Cardiac septum (tissue), 1 donor: ENCODE data around the gene AMIGO3. TPM values are rescaled to one million over a fixed set of nuclear protein-coding genes. Genes with fewer than 3 reads are reported as not detected.

Source experiments
- DNase-seq: peaks from one replicate; pipeline ENCODE4 v3.0.0-alpha.2; 2020; ENCODE audit warnings: low spot score
- intact Hi-C: fragments of 100-400 bp; cut with DNase I; formaldehyde crosslinking; loops from one replicate; pipeline ENCODE4 v1.14.0; 2022
- total RNA-seq: library from RNA; stranded (reverse); fragmentation: NEBNext Ultra II Directional; extraction: Animal tissue kit (Norgen Biotek cat#: 25700); gene quantifications from one replicate; pipeline ENCODE4 v1.2.1, GENCODE V29; 2021
- donor health status: DM: no; HTN: no; CAD: no.

Gene AMIGO3
- total RNA-seq, 1 donor from 2014 or later: 0.35 TPM

DNA sequence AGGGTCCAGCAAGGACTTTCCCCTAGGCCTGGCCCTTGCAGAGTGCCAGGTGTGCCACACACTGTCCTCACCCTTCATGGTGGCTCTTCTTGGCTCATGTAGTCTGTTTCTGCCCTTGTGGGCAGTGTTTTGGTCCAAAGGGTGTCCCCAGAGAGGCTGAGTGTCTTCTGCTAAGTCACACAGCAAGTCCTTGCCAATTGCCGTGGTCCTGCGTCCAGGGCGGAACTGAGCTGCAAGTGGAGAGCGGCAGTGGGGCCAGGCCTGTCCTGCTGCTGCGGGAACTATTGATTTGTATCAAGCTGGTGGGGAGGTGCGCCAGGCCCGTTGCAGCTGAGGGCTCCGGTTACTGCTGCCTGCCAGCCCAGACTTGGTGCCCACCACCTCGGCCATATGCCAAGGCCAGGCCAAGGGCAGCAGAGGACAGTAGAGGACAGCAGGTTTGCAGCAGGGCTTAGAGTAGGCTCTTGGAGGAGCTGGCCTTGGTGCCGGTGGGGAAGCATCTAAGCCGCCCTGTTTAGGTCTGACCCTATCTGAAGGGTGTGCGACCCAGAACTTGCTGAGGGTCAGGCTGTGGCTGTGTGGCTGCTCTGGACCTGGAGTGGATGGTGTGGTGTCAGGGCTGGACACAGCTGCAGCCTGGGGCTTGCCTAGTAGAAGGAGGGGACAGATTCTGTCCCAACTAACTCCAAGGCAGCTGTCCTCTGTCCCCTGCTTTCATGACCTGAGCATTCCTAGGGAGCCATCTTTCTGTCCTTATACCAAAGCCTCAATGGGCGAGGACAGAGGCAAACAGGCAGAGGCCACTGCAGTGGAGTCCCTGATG is 4.5 kb downstream of the AMIGO3 start:
- intact Hi-C loops: no loop called here
- no peak for DNase-seq

GRCh38 chr3:49713336-49714105 is 6.0 kb downstream of the AMIGO3 start:
- DNase-seq: no peak
- intact Hi-C loops: no loop called here

DNA sequence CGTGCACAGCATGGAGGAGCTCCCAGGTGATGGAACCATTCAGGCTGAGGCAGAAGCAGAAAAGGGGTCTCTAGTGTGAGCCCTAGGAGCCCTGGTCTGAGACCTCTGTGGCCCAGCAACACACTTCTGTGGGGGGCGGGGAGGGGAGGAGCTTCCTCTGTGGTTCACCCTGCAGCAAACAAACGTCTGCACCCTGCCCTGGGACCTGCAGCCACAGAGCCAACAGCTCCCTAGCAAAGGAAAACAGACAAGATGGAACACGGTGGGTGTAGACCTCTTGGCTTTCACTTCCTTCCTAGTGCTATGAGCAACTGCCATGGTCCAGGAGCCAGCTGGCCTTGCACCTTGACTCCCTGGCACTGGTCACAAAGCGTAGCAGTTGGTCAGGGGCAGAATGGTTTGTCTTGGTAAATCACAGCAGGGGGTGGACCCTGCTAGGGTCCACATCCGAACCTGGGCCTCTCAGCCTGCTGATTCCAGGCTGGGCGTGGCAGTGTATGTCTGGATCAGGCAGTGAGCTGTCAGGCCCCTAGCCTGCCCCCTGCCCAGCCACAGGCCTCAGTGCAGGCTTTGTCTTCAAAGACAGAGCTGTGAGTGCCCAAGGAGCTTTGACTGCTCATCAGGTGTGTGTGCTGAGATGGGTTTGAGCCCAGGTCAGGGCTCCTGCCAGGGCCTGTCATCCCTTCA is 6.7 kb downstream of the AMIGO3 start:
- DNase-seq: no peak
- intact Hi-C loops: no loop called here

- no peak for DNase-seq
Observed at GRCh38 chr3:49712166-49712565, 7.3 kb downstream of the AMIGO3 start.

DNA sequence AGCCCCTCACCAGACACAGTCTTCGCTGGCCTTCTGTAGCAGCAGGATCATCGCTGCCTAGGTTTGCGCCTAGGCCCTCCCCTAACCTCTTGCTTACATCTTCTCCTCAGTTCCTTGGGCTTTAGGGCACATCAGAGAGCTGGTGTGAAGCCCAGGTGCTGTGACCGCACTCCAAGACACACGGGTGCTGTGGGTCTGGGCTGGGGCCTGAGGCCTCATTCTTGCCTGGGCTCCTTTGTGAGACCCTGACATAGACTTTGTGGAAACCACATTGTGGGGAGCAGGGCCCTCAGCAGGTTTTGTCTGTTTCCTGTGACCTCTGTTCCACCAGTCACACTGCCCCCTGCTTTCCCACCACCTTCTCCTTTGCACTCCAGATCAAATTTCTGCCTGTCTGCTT is 8.0 kb downstream of the AMIGO3 start:
- DNase-seq: no peak
- intact Hi-C loops: no loop called here

More at GRCh38 chr3:49712166-49712565, 7.3 kb downstream of the AMIGO3 start:
- intact Hi-C loops: no loop called here

- intact Hi-C loops: no loop called here
- DNase-seq: no peak
Observed at GRCh38 chr3:49709852-49710251, 9.6 kb downstream of the AMIGO3 start.

GRCh38 chr3:49707113-49707480 is 12.4 kb downstream of the AMIGO3 start:
- intact Hi-C loops: no loop called here
- DNase-seq: no peak

DNA sequence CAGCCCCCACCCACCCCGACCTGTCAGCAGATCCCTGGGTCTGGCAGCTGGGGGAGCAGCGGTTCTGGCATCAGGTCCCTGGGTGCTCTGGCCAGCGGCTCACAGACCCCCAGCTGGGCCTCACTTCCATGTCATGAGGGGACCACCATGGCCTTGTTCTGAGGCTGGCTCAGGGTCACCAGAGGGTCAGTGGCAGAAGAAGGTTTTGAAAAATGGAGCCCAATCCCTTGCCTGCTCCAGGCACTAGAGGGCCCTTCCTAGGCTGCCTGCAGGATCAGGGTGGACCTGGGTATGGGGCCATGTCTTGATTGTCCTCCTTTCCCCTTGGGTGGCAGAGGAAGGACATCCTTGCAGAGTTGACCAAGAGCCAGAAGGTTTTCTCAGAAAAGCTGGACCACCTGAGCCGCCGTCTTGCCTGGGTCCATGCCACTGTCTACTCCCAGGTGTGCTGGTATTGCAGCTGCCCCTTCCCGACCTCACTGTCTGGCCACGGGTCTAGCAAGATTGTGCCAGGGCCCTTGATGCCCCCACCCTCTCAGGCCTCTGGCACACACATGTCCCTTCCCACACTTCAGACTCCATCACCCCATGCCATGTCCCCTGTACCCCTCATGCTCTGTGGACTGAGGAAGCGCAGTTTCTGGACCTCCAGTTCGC is 12.9 kb downstream of the AMIGO3 start:
- intact Hi-C loops: no loop called here
- DNase-seq: no peak

DNA sequence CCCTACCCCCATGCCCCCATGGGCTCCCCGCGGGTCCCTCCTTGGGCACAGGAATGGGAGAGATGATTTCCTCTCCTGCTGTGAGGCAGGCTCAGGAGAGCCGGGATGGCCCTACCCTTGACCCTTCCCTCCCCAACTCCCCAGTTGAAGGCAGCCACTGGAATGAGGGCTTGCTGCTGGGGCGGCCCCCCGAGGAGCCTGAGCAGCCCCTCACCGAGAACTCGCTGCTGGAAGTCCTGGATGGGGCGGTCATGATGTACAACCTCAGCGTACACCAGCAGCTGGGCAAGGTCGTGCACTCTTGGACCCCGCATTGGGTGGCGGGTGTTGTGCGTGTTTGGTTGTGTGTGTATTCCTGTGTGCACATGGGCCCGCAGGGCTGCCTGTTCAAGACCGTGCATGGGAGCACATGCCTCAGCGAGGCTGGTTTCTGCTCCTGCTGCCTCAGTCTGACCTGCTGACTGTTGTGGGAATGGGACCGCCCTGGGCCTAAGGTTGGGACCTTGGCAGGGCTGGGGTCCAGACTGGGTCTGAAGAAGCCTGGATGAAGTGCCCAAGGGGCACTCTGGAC is 14.0 kb downstream of the AMIGO3 start:
- DNase-seq: no peak
- intact Hi-C loops: no loop called here

GRCh38 chr3:49704629-49705028 is 14.9 kb downstream of the AMIGO3 start:
- no peak for DNase-seq
- intact Hi-C loops: loop anchor here (5.0 kb wide), 1 partner anchor 133 kb away; no protein-coding TSS in a partner anchor

- no peak for DNase-seq
- intact Hi-C loops: loop anchor here (5.0 kb wide), 1 partner anchor 133 kb away; no protein-coding TSS in a partner anchor
Observed at GRCh38 chr3:49703956-49704355, 15.5 kb downstream of the AMIGO3 start.

DNA sequence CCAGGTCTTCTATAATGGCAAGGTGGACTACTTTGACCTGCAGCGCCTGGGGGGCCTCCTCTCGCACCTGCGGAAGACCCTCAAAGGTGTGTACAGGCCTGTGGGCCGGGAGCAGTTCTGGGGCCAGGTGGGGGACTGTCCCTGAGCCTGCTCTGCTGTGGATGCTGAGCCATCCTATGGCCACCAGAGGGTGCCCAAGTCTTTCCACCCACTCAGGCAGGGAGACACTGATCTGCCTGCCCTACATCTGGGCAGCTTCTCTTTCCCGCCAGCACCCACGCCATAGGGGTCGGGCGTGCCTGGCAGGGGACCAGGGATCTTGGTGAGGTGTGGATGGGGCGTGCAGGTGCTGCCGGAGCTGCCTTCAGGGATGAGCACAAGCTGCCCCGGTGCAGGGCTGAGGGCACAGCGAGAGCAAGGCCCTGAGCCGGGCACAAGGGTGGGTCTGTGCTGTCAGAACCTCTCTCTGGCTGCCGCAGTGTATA is 16.0 kb downstream of the AMIGO3 start:
- DNase-seq: no peak
- intact Hi-C loops: loop anchor here (5.0 kb wide), 1 partner anchor 134 kb away; no protein-coding TSS in a partner anchor

DNA sequence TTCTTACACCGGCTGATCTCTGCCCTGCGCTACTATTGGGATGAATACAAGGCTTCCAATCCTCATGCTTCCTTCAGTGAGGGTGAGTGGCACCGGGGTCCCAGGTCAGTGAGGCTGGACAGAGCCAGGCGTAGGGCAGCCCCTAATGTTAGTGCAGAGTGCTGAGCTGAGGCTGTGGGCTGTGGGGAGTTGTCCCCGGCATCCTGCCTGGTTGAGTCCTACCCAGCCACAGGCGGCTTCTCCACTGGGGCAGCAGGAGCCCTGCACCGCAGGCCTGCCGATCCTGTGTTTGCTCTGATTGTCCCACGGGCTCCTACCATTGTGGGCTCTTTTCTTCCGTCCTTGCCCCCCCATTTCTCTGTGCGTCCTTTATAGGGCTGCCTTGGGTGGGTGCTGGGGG is 16.8 kb downstream of the AMIGO3 start:
- DNase-seq: no peak
- intact Hi-C loops: loop anchor here (5.0 kb wide), 1 partner anchor 135 kb away; no protein-coding TSS in a partner anchor

- intact Hi-C loops: loop anchor here (5.0 kb wide), 1 partner anchor 136 kb away; no protein-coding TSS in a partner anchor
Observed at GRCh38 chr3:49701388-49702077, 18.0 kb downstream of the AMIGO3 start.

GRCh38 chr3:49700453-49701128 is 18.9 kb downstream of the AMIGO3 start:
- intact Hi-C loops: loop anchor here (5.0 kb wide), 1 partner anchor 137 kb away; no protein-coding TSS in a partner anchor
- no peak for DNase-seq

More at GRCh38 chr3:49701388-49702077, 18.0 kb downstream of the AMIGO3 start:
- no peak for DNase-seq

- no peak for DNase-seq
- intact Hi-C loops: loop anchor here (5.0 kb wide), 1 partner anchor 137 kb away; no protein-coding TSS in a partner anchor
Observed at GRCh38 chr3:49700014-49700413, 19.5 kb downstream of the AMIGO3 start.

DNA sequence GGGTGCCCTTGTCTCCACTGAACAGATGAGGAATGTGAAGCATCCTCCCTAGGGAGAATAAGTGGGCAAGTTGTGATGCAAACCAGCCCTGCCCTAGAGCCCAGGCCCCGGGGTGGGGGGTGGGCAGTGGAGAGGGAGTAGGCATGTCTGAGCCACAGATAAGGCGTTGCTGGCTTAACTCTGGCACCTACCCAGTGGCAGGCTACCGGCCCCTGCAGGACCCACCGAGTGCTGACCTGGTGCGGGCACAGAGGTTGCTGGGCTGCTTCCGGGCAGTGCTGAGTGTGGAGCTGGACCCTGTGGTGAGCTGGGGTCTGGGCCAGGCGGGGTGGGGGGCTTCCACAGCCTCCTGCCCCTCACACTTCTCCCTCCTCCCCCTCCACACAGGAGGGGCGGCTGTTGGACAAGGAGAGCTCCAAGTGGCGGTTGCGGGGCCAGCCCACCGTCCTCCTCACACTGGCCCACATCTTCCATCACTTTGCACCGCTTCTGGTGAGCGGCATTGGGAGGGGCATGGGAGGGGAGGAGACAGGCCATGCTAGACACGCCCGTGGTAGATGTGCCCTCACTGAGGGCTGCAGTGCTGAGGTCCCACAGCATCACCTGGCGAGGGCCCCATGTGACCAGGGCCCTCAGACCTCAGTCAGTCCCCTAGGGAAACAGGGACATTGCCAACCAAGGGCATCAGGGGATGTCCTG is 20.1 kb downstream of the AMIGO3 start:
- intact Hi-C loops: no loop called here
- no peak for DNase-seq
